SK-N-SH (cell line): ENCODE data around the gene EN2. TPM values are rescaled to one million over a fixed set of nuclear protein-coding genes. Genes with fewer than 3 reads are reported as not detected.

ENCODE experiments used
- CTCF ChIA-PET: fragments of 300-600, 350-600 bp; formaldehyde crosslinking; extraction: SDS; loops from one replicate; lab custom pipeline; 2021; lab: Yijun Ruan, JAX
- POLR2A ChIA-PET: fragments of 350-600 bp; sonication (Branson Sonifier 250); formaldehyde crosslinking; extraction: SDS; loops from one replicate; lab custom pipeline; 2020; ENCODE audit warnings: antibody characterized with exemption, inconsistent platforms; lab: Yijun Ruan, JAX
- DNase-seq: peaks from one replicate; pipeline ENCODE4 v3.0.0; 2012
- H2AFZ ChIP-seq: fragments of 200-600 bp; sonication (generic); 2 replicates; pipeline ENCODE4 v1.8.1; 2016; ENCODE audit warnings: antibody characterized with exemption, mild to moderate bottlenecking, low read depth
- H3F3A ChIP-seq: fragments of 200-600 bp; sonication (generic); replicated peaks from 2 replicates; pipeline ENCODE3; 2016; ENCODE audit warnings: antibody characterized with exemption, mild to moderate bottlenecking; ENCODE audit not compliant: insufficient read depth
- H3K27ac ChIP-seq, 2 experiments: fragments of 200-500 bp in 1 of 2; fragments of 200-600 bp in 1 of 2; sonication (Bioruptor generic) in 1 of 2; sonication (generic), shearing (Covaris generic) in 1 of 2; 2 replicates each; pipeline versions ENCODE4 v1.5.1 to v1.6.1; 2014 to 2016; ENCODE audit warnings: low read depth in 2 of 2, inconsistent platforms in 1 of 2, low read length in 1 of 2, mild to moderate bottlenecking in 1 of 2, mixed read lengths in 1 of 2
- H3K27me3 ChIP-seq: fragments of 200-600 bp; sonication (generic), shearing (Covaris generic); 2 replicates; pipeline ENCODE4 v1.6.1; 2016; ENCODE audit warnings: mixed run types; ENCODE audit not compliant: insufficient read depth
- H3K36me3 ChIP-seq, 2 experiments: fragments of 200-500 bp in 1 of 2; fragments of 200-600 bp in 1 of 2; sonication (Bioruptor generic) in 1 of 2; sonication (generic) in 1 of 2; replicated peaks in 1 of 2; 2 replicates each; pipeline versions ENCODE3 to v1.5.1; 2014 to 2016; ENCODE audit warnings: low read length in 1 of 2, mild to moderate bottlenecking in 1 of 2; ENCODE audit not compliant: insufficient read depth in 2 of 2, control insufficient read depth in 1 of 2
- H3K4me1 ChIP-seq, 2 experiments: fragments of 200-500 bp in 1 of 2; fragments of 200-600 bp in 1 of 2; sonication (Bioruptor generic) in 1 of 2; sonication (generic), shearing (Covaris generic) in 1 of 2; 2 replicates each; pipeline versions ENCODE4 v1.5.1 to v1.6.1; 2014 to 2016; ENCODE audit warnings: low read depth in 1 of 2, low read length in 1 of 2, mixed run types in 1 of 2; ENCODE audit not compliant: insufficient read depth in 2 of 2, control insufficient read depth in 1 of 2
- H3K4me2 ChIP-seq: fragments of 200-600 bp; sonication (generic), shearing (Covaris generic); 2 replicates; pipeline ENCODE4 v1.6.1; 2017; ENCODE audit warnings: mixed run types
- H3K4me3 ChIP-seq, 2 experiments: fragments of 200-500 bp in 1 of 2; fragments of 200-600 bp in 1 of 2; sonication (Bioruptor generic) in 1 of 2; sonication (generic), shearing (Covaris generic) in 1 of 2; 2 replicates each; pipeline versions ENCODE4 v1.5.1 to v1.8.1; 2014 to 2016; ENCODE audit warnings: low read depth in 2 of 2, inconsistent platforms in 1 of 2, low read length in 1 of 2, mild to moderate bottlenecking in 1 of 2, mixed read lengths in 1 of 2, moderate library complexity in 1 of 2
- H3K79me2 ChIP-seq: fragments of 200-600 bp; sonication (generic); 2 replicates; pipeline ENCODE4 v1.8.1; 2017; ENCODE audit warnings: mild to moderate bottlenecking; ENCODE audit not compliant: insufficient read depth
- H3K9ac ChIP-seq: fragments of 200-600 bp; sonication (generic); 2 replicates; pipeline ENCODE4 v1.6.1; 2017; ENCODE audit warnings: mixed run types
- H3K9me2 ChIP-seq: fragments of 200-600 bp; sonication (generic); 2 replicates; pipeline ENCODE4 v1.6.1; 2017; ENCODE audit warnings: mixed run types
- H3K9me3 ChIP-seq: fragments of 200-600 bp; sonication (generic); 2 replicates; pipeline ENCODE4 v1.6.1; 2017; ENCODE audit warnings: mixed run types, mild to moderate bottlenecking, moderate library complexity
- H4K20me1 ChIP-seq: fragments of 200-600 bp; sonication (generic); 2 replicates; pipeline ENCODE4 v1.6.1; 2017; ENCODE audit warnings: mild to moderate bottlenecking, mixed run types; ENCODE audit not compliant: insufficient read depth
- CHD2 ChIP-seq: fragments of 150-350 bp; IDR thresholded peaks from 2 replicates; pipeline ENCODE4 v1.6.1; 2018; ENCODE audit warnings: low read length; ENCODE audit not compliant: partially characterized antibody
- CTCF ChIP-seq: fragments of 200-600 bp; sonication (generic); IDR thresholded peaks from 2 replicates; pipeline ENCODE4 v1.6.1; 2017; ENCODE audit warnings: antibody characterized with exemption, mild to moderate bottlenecking, moderate library complexity
- ELF1 ChIP-seq: IDR thresholded peaks from 2 replicates; pipeline ENCODE4 v1.4.0; 2012
- FOSL2 ChIP-seq: IDR thresholded peaks from 2 replicates; pipeline ENCODE4 v1.4.0; 2012; ENCODE audit warnings: low read depth, mild to moderate bottlenecking, moderate library complexity, borderline replicate concordance
- FOXJ3 ChIP-seq: sonication (generic); formaldehyde crosslinking; IDR thresholded peaks from 2 replicates; pipeline ENCODE4 v1.5.1; 2020; ENCODE audit warnings: mild to moderate bottlenecking, missing genetic modification reagents
- GABPA ChIP-seq: IDR thresholded peaks from 2 replicates; pipeline ENCODE4 v1.4.0; 2012; ENCODE audit warnings: low read depth, mild to moderate bottlenecking
- MAX ChIP-seq: IDR thresholded peaks from 2 replicates; pipeline ENCODE4 v1.4.0; 2012; ENCODE audit warnings: low read depth
- MEF2A ChIP-seq: IDR thresholded peaks from 2 replicates; pipeline ENCODE4 v1.4.0; 2012; ENCODE audit warnings: low read depth, borderline replicate concordance
- MXI1 ChIP-seq: IDR thresholded peaks from 2 replicates; pipeline ENCODE4 v1.6.1; 2012; ENCODE audit warnings: mild to moderate bottlenecking, low read depth, low read length, improper control_type of control experiment
- NRF1 ChIP-seq: IDR thresholded peaks from 2 replicates; pipeline ENCODE4 v1.6.1; 2012; ENCODE audit warnings: low read depth, mild to moderate bottlenecking, low read length
- POLR2AphosphoS5 ChIP-seq: IDR thresholded peaks from 2 replicates; pipeline ENCODE4 v1.6.1; 2012; ENCODE audit warnings: low read depth, low read length
- REST ChIP-seq: IDR thresholded peaks from 2 replicates; pipeline ENCODE4 v1.6.1; 2012; ENCODE audit warnings: mild to moderate bottlenecking, low read depth, low read length, moderate library complexity
- RFX5 ChIP-seq: IDR thresholded peaks from 2 replicates; pipeline ENCODE4 v1.6.1; 2012; ENCODE audit warnings: mild to moderate bottlenecking, improper control_type of control experiment, low read length
- SIN3A ChIP-seq: IDR thresholded peaks from 2 replicates; pipeline ENCODE4 v1.6.1; 2012; ENCODE audit warnings: low read depth, mild to moderate bottlenecking, low read length, moderate library complexity, borderline replicate concordance
- SMC3 ChIP-seq: IDR thresholded peaks from 2 replicates; pipeline ENCODE4 v1.6.1; 2012; ENCODE audit warnings: low read depth, low read length, improper control_type of control experiment
- TAF1 ChIP-seq: IDR thresholded peaks from 2 replicates; pipeline ENCODE4 v1.6.1; 2012; ENCODE audit warnings: low read depth, mild to moderate bottlenecking, low read length, moderate library complexity, borderline replicate concordance
- TCF12 ChIP-seq: IDR thresholded peaks from 2 replicates; pipeline ENCODE4 v1.4.0; 2012
- USF2 ChIP-seq: fragments of 150-350 bp; IDR thresholded peaks from 2 replicates; pipeline ENCODE4 v1.6.1; 2017; ENCODE audit warnings: antibody characterized with exemption, low read length, low read depth, borderline replicate concordance
- ZBTB33 ChIP-seq: IDR thresholded peaks from 2 replicates; pipeline ENCODE4 v1.4.0; 2012; ENCODE audit warnings: low read depth, borderline replicate concordance
- WGBS: methylation state at CpG from one replicate; pipeline ENCODE4 v1.1.6; 2017; ENCODE audit warnings: low lambda C conversion rate; 5-methylcytosine and 5-hydroxymethylcytosine counted together
- polyA plus RNA-seq, 3 experiments: library from polyadenylated mRNA; depleted of rRNA; stranded (reverse); fragments of >200 nt; gene quantifications; 2 replicates each; pipeline ENCODE4 v1.2.3, GENCODE V29; 2012

The EN2 gene
- polyA plus RNA-seq, 1 of the 3 experiments (the other 2 are of a cell fraction) = 0.02 TPM

GRCh38 chr7:155422151-155422550, 35.8 kb upstream of the EN2 start:
- Histone ChIP-seq H3K79me2 (no peaks in the 10 kb centered on the region), H3K27me3 (peaks cover 100% of the 10 kb centered on the region), H4K20me1 (no peaks in the 10 kb centered on the region)
- no peak for DNase-seq
- no peak for TF ChIP-seq TAF1
- no peak for TF ChIP-seq USF2
- no peak for TF ChIP-seq RFX5
- no peak for TF ChIP-seq FOXJ3
- TF ChIP-seq FOSL2 = no peak
- TF ChIP-seq CHD2 = no peak
- no peak for TF ChIP-seq ELF1
- no peak for TF ChIP-seq MAX
- no peak for TF ChIP-seq POLR2AphosphoS5
- no peak for TF ChIP-seq REST
- no peak for TF ChIP-seq TCF12
- TF ChIP-seq GABPA = no peak
- no peak for TF ChIP-seq NRF1
- no peak for TF ChIP-seq SMC3
- no peak for TF ChIP-seq SIN3A
- TF ChIP-seq ZBTB33 = no peak
- no peak for TF ChIP-seq CTCF
- TF ChIP-seq MXI1 = no peak
- no peak for TF ChIP-seq MEF2A
- TF ChIP-seq, all 33 proteins: peak for 0
- Histone ChIP-seq H3K4me1 (no peaks in the 10 kb centered on the region), H2AFZ (no peak overlapping the region), H3K9me2 (no peaks in the 10 kb centered on the region), H3K36me3 (no peaks in the 10 kb centered on the region), H3K4me3 (no peak overlapping the region), H3K9ac (no peak overlapping the region), H3K9me3 (no peaks in the 10 kb centered on the region), H3F3A (no peaks in the 10 kb centered on the region), H3K27ac (no peak overlapping the region), H3K4me2 (no peak overlapping the region)
- WGBS = 0% methylated on average over 5 of the region's 10 CpGs
- ChIA-PET POLR2A (interaction anchor here (0.6 kb wide), 1 partner anchor 363 kb away, joined by 3 read pairs; no protein-coding TSS in a partner anchor), CTCF (interaction anchor here (0.7 to 1.8 kb wide), 4 partner anchors 9 to 43 kb away, joined by 3 to 7 read pairs (median 4); no protein-coding TSS in a partner anchor)
